M059J (cell line): ENCODE measurements around the gene TUBGCP2. TPM values are rescaled to one million over a fixed set of nuclear protein-coding genes. Genes with fewer than 3 reads are reported as not detected.
A peak's percentile ranks its signal among the peaks of the same experiment; 100 is the strongest.

Experiments
- DNase-seq: peaks from one replicate; pipeline ENCODE4 v3.0.0-alpha.2; 2012; ENCODE audit warnings: low read depth
- total RNA-seq: library from RNA; depleted of rRNA; stranded (reverse); fragments of >200 nt; shearing (Covaris generic); gene quantifications from 2 replicates; pipeline ENCODE4 v1.2.3, GENCODE V29; 2014

TUBGCP2 gene
- total RNA-seq, 1 experiment from 2014 or later: 51.9 TPM

- DNase-seq: peak; percentile 96
Observed at GRCh38 chr10:133278577-133279265, 30.0 kb downstream of the TUBGCP2 start.

- no peak for DNase-seq
Observed at GRCh38 chr10:133277993-133278576, 30.6 kb downstream of the TUBGCP2 start.

- DNase-seq: no peak
Observed at GRCh38 chr10:133277277-133277992, 31.2 kb downstream of the TUBGCP2 start.

- DNase-seq: no peak
Observed at GRCh38 chr10:133276435-133277201, 32.1 kb downstream of the TUBGCP2 start, which contains the start of gene ADAM8. TSS of gene ADAM8 (minus strand) at chr10:133276868. CDS start at chr10:133276817, 51 bp downstream.

- DNase-seq: no peak
Observed at GRCh38 chr10:133276100-133276434, 32.6 kb downstream of the TUBGCP2 start.

GRCh38 chr10:133275684-133276092, 33.0 kb downstream of the TUBGCP2 start:
- no peak for DNase-seq

GRCh38 chr10:133274751-133275683, 33.7 kb downstream of the TUBGCP2 start:
- DNase-seq: peak; percentile 52

GRCh38 chr10:133273534-133274143, 35.0 kb downstream of the TUBGCP2 start:
- DNase-seq: no peak

GRCh38 chr10:133272964-133273420, 35.7 kb downstream of the TUBGCP2 start:
- no peak for DNase-seq

- no peak for DNase-seq
Observed at GRCh38 chr10:133272301-133272963, 36.2 kb downstream of the TUBGCP2 start.

GRCh38 chr10:133271521-133272300, 37.0 kb downstream of the TUBGCP2 start:
- DNase-seq: no peak

GRCh38 chr10:133270773-133271297, 37.8 kb downstream of the TUBGCP2 start:
- DNase-seq: no peak

GRCh38 chr10:133270204-133270603, 38.5 kb downstream of the TUBGCP2 start:
- DNase-seq: no peak

- DNase-seq: no peak
Observed at GRCh38 chr10:133269367-133269766, 39.3 kb downstream of the TUBGCP2 start.

- no peak for DNase-seq
Observed at GRCh38 chr10:133268532-133268931, 40.1 kb downstream of the TUBGCP2 start.

GRCh38 chr10:133267829-133268228, 40.8 kb downstream of the TUBGCP2 start:
- DNase-seq: no peak

- no peak for DNase-seq
Observed at GRCh38 chr10:133267293-133267692, 41.4 kb downstream of the TUBGCP2 start.

- DNase-seq: no peak
Observed at GRCh38 chr10:133266056-133266795, 42.4 kb downstream of the TUBGCP2 start.
